Body of pancreas (tissue), 4 donors: ENCODE results near the gene SLC23A2.

ENCODE experiments used
- POLR2A ChIP-seq, 3 donors: fragments of 450-650 bp; IDR thresholded peaks; one replicate each; pipeline ENCODE4 v1.6.1; 2016; ENCODE audit warnings: antibody characterized with exemption in 3 of 3, mild to moderate bottlenecking in 2 of 3
- TF ChIP-seq, protein P1 (sequence below), 7 experiments: fragments of 450-650 bp in 4 of 7; fragments of 200-600 bp in 3 of 7; sonication (generic) in 3 of 7; IDR thresholded peaks; one replicate each; pipeline ENCODE4 v1.5.1; 2016 to 2019; ENCODE audit warnings: antibody characterized with exemption in 7 of 7

DNA sequence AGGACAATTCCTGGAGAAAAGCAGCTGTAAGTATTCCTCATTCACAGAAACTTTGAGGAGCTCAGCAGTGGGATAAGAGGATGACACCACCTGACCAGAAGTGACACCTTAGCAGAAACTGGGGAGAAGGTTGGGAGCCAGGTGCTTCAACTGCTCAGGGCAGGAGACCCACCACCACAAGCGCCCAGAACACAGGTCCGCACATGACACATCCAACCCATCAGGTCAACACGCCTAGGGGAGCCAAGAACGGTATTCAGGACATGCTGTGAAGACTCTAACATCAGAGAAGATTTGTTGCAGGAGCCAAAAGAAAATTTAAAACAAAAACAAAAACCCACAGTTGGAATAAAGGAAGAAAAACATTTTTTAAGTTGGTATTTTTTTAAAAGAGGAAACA is 50.5 kb downstream of the SLC23A2 start:
- TF ChIP-seq, protein P1, sequence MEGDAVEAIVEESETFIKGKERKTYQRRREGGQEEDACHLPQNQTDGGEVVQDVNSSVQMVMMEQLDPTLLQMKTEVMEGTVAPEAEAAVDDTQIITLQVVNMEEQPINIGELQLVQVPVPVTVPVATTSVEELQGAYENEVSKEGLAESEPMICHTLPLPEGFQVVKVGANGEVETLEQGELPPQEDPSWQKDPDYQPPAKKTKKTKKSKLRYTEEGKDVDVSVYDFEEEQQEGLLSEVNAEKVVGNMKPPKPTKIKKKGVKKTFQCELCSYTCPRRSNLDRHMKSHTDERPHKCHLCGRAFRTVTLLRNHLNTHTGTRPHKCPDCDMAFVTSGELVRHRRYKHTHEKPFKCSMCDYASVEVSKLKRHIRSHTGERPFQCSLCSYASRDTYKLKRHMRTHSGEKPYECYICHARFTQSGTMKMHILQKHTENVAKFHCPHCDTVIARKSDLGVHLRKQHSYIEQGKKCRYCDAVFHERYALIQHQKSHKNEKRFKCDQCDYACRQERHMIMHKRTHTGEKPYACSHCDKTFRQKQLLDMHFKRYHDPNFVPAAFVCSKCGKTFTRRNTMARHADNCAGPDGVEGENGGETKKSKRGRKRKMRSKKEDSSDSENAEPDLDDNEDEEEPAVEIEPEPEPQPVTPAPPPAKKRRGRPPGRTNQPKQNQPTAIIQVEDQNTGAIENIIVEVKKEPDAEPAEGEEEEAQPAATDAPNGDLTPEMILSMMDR (IDR thresholded peaks at IDR 0.05), result no peak
- TF ChIP-seq POLR2A (IDR thresholded peaks at IDR 0.05), result no peak
